Ascending aorta (tissue), 2 donors: Measurements from ENCODE around the gene FXYD7. TPM values are rescaled to one million over a fixed set of nuclear protein-coding genes. Genes with fewer than 3 reads are reported as not detected.

ENCODE experiments used
- DNase-seq, 2 donors: peaks; one replicate each; pipeline ENCODE4 v3.0.0-alpha.2; 2019; ENCODE audit warnings: low spot score in 2 of 2
- H3K27ac ChIP-seq, 2 donors: fragments of 200-600 bp; sonication (generic); one replicate each; pipeline ENCODE4 v1.5.1; 2016 to 2017; ENCODE audit warnings: mild to moderate bottlenecking in 1 of 2
- H3K27me3 ChIP-seq: fragments of 200-600 bp; sonication (generic); one replicate; pipeline ENCODE4 v1.5.1; 2017
- H3K36me3 ChIP-seq, 2 donors: fragments of 200-600 bp; sonication (generic); one replicate each; pipeline ENCODE4 v1.5.1; 2016
- H3K4me1 ChIP-seq, 2 donors: fragments of 200-600 bp; sonication (generic); one replicate each; pipeline ENCODE4 v1.5.1; 2016 to 2017; ENCODE audit warnings: mild to moderate bottlenecking in 1 of 2
- H3K4me3 ChIP-seq, 2 donors: fragments of 200-600 bp; sonication (generic); one replicate each; pipeline ENCODE4 v1.5.1; 2016 to 2017; ENCODE audit warnings: mild to moderate bottlenecking in 1 of 2
- H3K9me3 ChIP-seq, 2 donors: fragments of 200-600 bp; sonication (generic); one replicate each; pipeline ENCODE4 v1.5.1; 2016
- intact Hi-C: fragments of 100-400 bp; cut with DNase I; formaldehyde crosslinking; loops from one replicate; pipeline ENCODE4 v1.15.1; 2023
- total RNA-seq: library from RNA; depleted of rRNA; stranded (reverse); fragments of >200 nt; gene quantifications from one replicate; pipeline ENCODE4 v1.1.0, GENCODE V29; 2016
- TF ChIP-seq, protein P1 (sequence below), 3 experiments: fragments of 200-600 bp in 2 of 3; fragments of 450-650 bp in 1 of 3; sonication (generic) in 2 of 3; IDR thresholded peaks; one replicate each; pipeline ENCODE4 v1.5.1; 2016 to 2019; ENCODE audit warnings: antibody characterized with exemption in 3 of 3, mild to moderate bottlenecking in 1 of 3, moderate library complexity in 1 of 3

Gene FXYD7
- total RNA-seq, 1 donor from 2014 or later: not detected

- no peaks in the 10 kb centered on the region for H3K36me3 ChIP-seq
- no peak overlapping the region for H3K4me3 ChIP-seq
- H3K27me3 ChIP-seq: no peaks in the 10 kb centered on the region
- H3K9me3 ChIP-seq: no peaks in the 10 kb centered on the region
- TF ChIP-seq, protein P1, sequence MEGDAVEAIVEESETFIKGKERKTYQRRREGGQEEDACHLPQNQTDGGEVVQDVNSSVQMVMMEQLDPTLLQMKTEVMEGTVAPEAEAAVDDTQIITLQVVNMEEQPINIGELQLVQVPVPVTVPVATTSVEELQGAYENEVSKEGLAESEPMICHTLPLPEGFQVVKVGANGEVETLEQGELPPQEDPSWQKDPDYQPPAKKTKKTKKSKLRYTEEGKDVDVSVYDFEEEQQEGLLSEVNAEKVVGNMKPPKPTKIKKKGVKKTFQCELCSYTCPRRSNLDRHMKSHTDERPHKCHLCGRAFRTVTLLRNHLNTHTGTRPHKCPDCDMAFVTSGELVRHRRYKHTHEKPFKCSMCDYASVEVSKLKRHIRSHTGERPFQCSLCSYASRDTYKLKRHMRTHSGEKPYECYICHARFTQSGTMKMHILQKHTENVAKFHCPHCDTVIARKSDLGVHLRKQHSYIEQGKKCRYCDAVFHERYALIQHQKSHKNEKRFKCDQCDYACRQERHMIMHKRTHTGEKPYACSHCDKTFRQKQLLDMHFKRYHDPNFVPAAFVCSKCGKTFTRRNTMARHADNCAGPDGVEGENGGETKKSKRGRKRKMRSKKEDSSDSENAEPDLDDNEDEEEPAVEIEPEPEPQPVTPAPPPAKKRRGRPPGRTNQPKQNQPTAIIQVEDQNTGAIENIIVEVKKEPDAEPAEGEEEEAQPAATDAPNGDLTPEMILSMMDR (IDR thresholded peaks at IDR 0.05): no peak
- H3K27ac ChIP-seq: no peak overlapping the region
- H3K4me1 ChIP-seq: peaks cover 4 to 5% of the 10 kb centered on the region in 2 donors
- intact Hi-C loops: no loop called here
- DNase-seq: no peak
Observed at GRCh38 chr19:35130761-35131720, 12.0 kb upstream of the FXYD7 start.

DNA sequence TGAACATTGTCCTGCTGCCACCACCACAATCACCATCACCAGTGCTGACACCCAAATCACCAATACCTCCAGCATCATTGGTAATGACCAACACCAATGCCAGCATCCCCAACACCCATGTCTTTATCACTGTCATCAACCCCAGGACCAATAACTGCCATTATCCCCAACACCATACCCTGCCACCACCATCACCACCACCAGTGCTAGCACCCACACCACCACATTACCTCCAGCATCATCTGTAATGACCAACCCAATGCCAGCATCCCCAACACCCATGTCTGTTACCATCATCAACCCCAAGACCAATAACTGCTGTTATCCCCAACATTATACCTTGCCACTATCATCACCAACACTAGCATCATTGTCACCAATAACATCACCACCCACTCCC lies 10.8 kb upstream of the FXYD7 start:
- TF ChIP-seq, protein P1 (IDR thresholded peaks at IDR 0.05): no peak
- intact Hi-C loops: no loop called here
- Histone ChIP-seq H3K27ac (no peak overlapping the region), H3K36me3 (no peaks in the 10 kb centered on the region), H3K27me3 (no peaks in the 10 kb centered on the region), H3K4me1 (peaks cover 0 to 4% of the 10 kb centered on the region in 2 donors), H3K4me3 (no peak overlapping the region), H3K9me3 (no peaks in the 10 kb centered on the region)
- no peak for DNase-seq

DNA sequence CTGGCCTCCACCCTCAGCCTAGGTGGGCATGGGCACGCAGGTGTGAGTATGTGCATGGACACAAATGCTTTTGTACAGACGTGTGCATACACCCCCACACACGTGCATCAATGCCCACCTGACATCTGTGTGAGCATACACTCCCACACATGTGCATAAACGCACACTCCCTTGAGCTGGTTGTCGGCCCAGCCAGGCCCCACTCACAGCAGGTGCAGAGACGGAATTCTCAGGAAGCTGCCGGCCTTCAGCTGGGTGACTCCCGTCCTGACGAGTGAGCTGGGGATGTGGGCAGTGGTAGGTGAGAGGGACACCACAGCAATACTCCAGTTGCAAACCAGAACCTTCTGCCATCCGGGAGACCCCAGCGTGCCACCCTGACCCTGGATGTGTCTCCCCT lies 9.2 kb upstream of the FXYD7 start:
- no peak for DNase-seq
- Histone ChIP-seq H3K36me3 (no peaks in the 10 kb centered on the region), H3K9me3 (no peaks in the 10 kb centered on the region), H3K4me3 (peak overlapping the region in 1 of 2 donors; percentile 63), H3K27ac (peak overlapping the region; percentile 4 to 69), H3K4me1 (peaks cover 3 to 12% of the 10 kb centered on the region in 2 donors), H3K27me3 (no peaks in the 10 kb centered on the region)
- TF ChIP-seq, protein P1 (IDR thresholded peaks at IDR 0.05): no peak
- intact Hi-C loops: no loop called here

GRCh38 chr19:35134601-35135242 lies 8.3 kb upstream of the FXYD7 start, which contains the start of gene LGI4:
Gene LGI4 (minus strand): TSS chr19:35135059. CDS start chr19:35134680, 379 bp downstream.
- TF ChIP-seq, protein P1 (IDR thresholded peaks at IDR 0.05): no peak
- peaks cover 6 to 16% of the 10 kb centered on the region in 2 donors for H3K4me1 ChIP-seq
- no peaks in the 10 kb centered on the region for H3K27me3 ChIP-seq
- H3K27ac ChIP-seq: peak within 1 kb of the TSS; percentile 17 to 69
- DNase-seq: no peak
- no peaks in the 10 kb centered on the region for H3K36me3 ChIP-seq
- intact Hi-C loops: loop anchor here (1.0 kb wide), 3 partner anchors 10 to 67 kb away; no protein-coding TSS in a partner anchor
- no peaks in the 10 kb centered on the region for H3K9me3 ChIP-seq
- H3K4me3 ChIP-seq: peak within 1 kb of the TSS; percentile 18 to 63

DNA sequence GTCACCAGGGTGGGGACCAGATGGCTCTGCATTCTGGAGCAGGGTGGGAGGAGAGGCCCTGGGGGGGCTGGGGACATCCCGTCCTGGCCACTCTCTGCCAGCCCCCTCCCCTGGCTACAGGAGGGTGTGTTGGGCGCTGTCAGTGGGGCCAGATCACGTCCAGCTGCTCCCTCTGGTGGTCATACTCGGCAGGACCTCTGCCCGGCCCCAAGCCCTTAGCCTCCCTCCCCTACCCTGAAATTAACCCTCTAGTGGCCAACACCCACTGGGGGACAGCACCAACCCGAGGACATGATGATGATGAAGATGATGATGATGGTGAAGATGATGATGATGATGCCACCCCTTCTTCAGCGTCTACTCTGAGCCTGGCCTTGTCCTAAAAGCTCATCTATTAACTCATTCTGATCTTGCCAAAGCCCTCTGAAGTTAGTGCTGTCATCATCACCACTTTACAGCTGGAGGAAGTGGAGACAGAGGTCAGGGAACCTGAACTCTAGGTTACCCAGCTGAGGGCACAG lies 7.6 kb upstream of the FXYD7 start:
- DNase-seq: peak in 1 of 2 donors; percentile 88
- TF ChIP-seq, protein P1 (IDR thresholded peaks at IDR 0.05): peak; percentile 90 to 95 (median 92)
- Histone ChIP-seq H3K4me3 (peak overlapping the region; percentile 18 to 63), H3K4me1 (peaks cover 12 to 24% of the 10 kb centered on the region in 2 donors), H3K27me3 (no peaks in the 10 kb centered on the region), H3K36me3 (no peaks in the 10 kb centered on the region), H3K27ac (peak overlapping the region; percentile 17 to 69), H3K9me3 (no peaks in the 10 kb centered on the region)
- intact Hi-C loops: loop anchor here (1.0 kb wide), 3 partner anchors 11 to 68 kb away; no protein-coding TSS in a partner anchor
